OCI-LY7 (cell line): ENCODE results near the gene SMARCC1. TPM values are rescaled to one million over a fixed set of nuclear protein-coding genes. Genes with fewer than 3 reads are reported as not detected.
"Not testable (repeated sequence)": the region's sequence is repeated elsewhere in the genome, so short reads cannot be mapped to it uniquely, and the experiment has no call there.

Experiments
- BruUV-seq: library from RNA; stranded (reverse); fragments of 400-500 nt; replicated peaks from 2 replicates; lab custom pipeline; 2021; lab: Mats Ljungman, UMichigan
- CTCF ChIA-PET: fragments of 300-600 bp; sonication (Branson Sonifier 250); formaldehyde crosslinking; loops from one replicate; lab custom pipeline; 2022; ENCODE audit warnings: antibody characterized with exemption; ENCODE audit not compliant: unreplicated experiment; lab: Charles Lee
- POLR2A ChIA-PET: fragments of 300-600 bp; sonication (Branson Sonifier 250); formaldehyde crosslinking; loops from one replicate; lab custom pipeline; 2022; ENCODE audit warnings: antibody characterized with exemption; lab: Charles Lee
- DNase-seq: peaks from one replicate; pipeline ENCODE4 v3.0.0-alpha.2; 2015; ENCODE audit warnings: low spot score
- H2AFZ ChIP-seq: fragments of 200-600 bp; sonication (generic), shearing (Covaris generic); 2 replicates; pipeline ENCODE4 v1.6.1; 2014; ENCODE audit warnings: mild to moderate bottlenecking, antibody characterized with exemption, low read length, moderate library complexity
- H3K27ac ChIP-seq: fragments of 200-600 bp; sonication (generic); 2 replicates; pipeline ENCODE4 v1.5.1; 2014; ENCODE audit warnings: mixed run types, low read depth, mild to moderate bottlenecking, moderate library complexity, low read length, inconsistent platforms; ENCODE audit not compliant: poor library complexity, severe bottlenecking
- H3K36me3 ChIP-seq: fragments of 200-600 bp; sonication (generic); 2 replicates; pipeline ENCODE4 v1.6.1; 2014; ENCODE audit warnings: mild to moderate bottlenecking, antibody characterized with exemption, low read length, moderate library complexity, mixed read lengths; ENCODE audit not compliant: insufficient read depth
- H3K4me1 ChIP-seq: fragments of 200-600 bp; sonication (generic); 2 replicates; pipeline ENCODE4 v1.5.1; 2014; ENCODE audit warnings: mild to moderate bottlenecking, low read length; ENCODE audit not compliant: insufficient read depth, poor library complexity, severe bottlenecking
- H3K4me2 ChIP-seq: fragments of 200-600 bp; sonication (generic); 2 replicates; pipeline ENCODE4 v1.6.1; 2014; ENCODE audit warnings: mild to moderate bottlenecking, low read length
- H3K4me3 ChIP-seq: fragments of 200-600 bp; sonication (generic); 2 replicates; pipeline ENCODE4 v1.5.1; 2014; ENCODE audit warnings: mild to moderate bottlenecking, low read depth, low read length; ENCODE audit not compliant: poor library complexity, severe bottlenecking
- H3K79me2 ChIP-seq: fragments of 200-600 bp; sonication (generic); 2 replicates; pipeline ENCODE4 v1.6.1; 2016; ENCODE audit warnings: low read depth, mild to moderate bottlenecking, low read length, moderate library complexity, mixed read lengths; ENCODE audit not compliant: insufficient read depth
- H3K9me2 ChIP-seq: fragments of 200-600 bp; sonication (generic); 2 replicates; pipeline ENCODE4 v1.6.1; 2016; ENCODE audit warnings: mild to moderate bottlenecking, low read length, mixed read lengths; ENCODE audit not compliant: insufficient read depth
- H3K9me3 ChIP-seq: fragments of 200-600 bp; sonication (generic); 2 replicates; pipeline ENCODE4 v1.6.1; 2014; ENCODE audit warnings: mild to moderate bottlenecking, mixed run types, low read length, mixed read lengths
- H4K20me1 ChIP-seq: fragments of 200-600 bp; sonication (generic); 2 replicates; pipeline ENCODE4 v1.6.1; 2014; ENCODE audit warnings: mild to moderate bottlenecking, antibody characterized with exemption, low read length, moderate library complexity, mixed read lengths; ENCODE audit not compliant: insufficient read depth
- EZH2phosphoT487 ChIP-seq: fragments of 200-600 bp; sonication (generic); IDR thresholded peaks from 2 replicates; pipeline ENCODE4 v1.6.1; 2018; ENCODE audit warnings: low read depth, borderline replicate concordance, mild to moderate bottlenecking, mixed run types, antibody characterized with exemption, low read length, moderate library complexity, mixed read lengths
- intact Hi-C: fragments of 100-400 bp; cut with micrococcal nuclease; formaldehyde crosslinking; loops from one replicate; pipeline ENCODE4 v1.10.0; 2022; ENCODE audit not compliant: unreplicated experiment
- total RNA-seq, 2 experiments: library from RNA; depleted of rRNA in 1 of 2; stranded (reverse); fragments of >200 nt in 1 of 2; shearing (Covaris generic) in 1 of 2; gene quantifications; 2 replicates each; pipeline ENCODE4 v1.2.3, GENCODE V29; 2014 to 2022
- TF ChIP-seq, protein P1 (sequence below): fragments of 200-600 bp; sonication (generic); conservative IDR thresholded peaks from 2 replicates; pipeline ENCODE4 v1.5.1; 2014; ENCODE audit warnings: mild to moderate bottlenecking, antibody characterized with exemption, low read length, moderate library complexity, mixed read lengths

SMARCC1 gene
- total RNA-seq, 2 experiments from 2014 or later = 83.2 to 176 TPM

DNA sequence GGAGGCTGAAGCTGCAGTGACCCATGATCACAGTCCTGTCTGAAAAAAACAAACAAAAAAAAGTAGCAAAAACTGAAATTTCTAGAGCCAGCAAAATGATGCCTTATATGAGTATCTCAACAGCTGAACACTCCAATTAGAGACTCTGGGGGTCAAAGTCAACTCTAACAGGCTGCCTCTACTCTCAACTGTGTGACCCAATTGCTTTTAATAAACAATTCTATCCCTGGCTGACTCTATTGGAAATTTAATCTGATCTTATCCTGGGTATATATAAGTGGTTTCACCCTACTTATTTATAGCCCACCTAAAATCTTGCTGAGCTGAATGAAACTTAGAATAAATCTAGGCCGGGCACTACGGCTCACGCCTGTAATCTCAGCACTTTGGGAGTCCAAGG, 29.0 kb downstream of the SMARCC1 start:
- ChIA-PET POLR2A (interaction anchor here (0.6 to 1.2 kb wide), 2 partner anchors 10 to 38 kb away, joined by 3 to 4 read pairs; no protein-coding TSS in a partner anchor), CTCF (no interaction called here)
- Histone ChIP-seq H3K9me2 (no peaks in the 10 kb centered on the region), H3K36me3 (peaks cover 79% of the 10 kb centered on the region), H3K4me2 (no peak overlapping the region), H4K20me1 (peaks cover 5% of the 10 kb centered on the region; the same call in 1 of the 2 replicates), H3K4me1 (peaks cover 7% of the 10 kb centered on the region), H3K9me3 (no peaks in the 10 kb centered on the region), H2AFZ (no peak overlapping the region), H3K4me3 (no peak overlapping the region), H3K79me2 (peaks cover 94% of the 10 kb centered on the region), H3K27ac (no peak overlapping the region)
- no peak for DNase-seq
- intact Hi-C loops = no loop called here
- BruUV-seq = no TSS peak
- no peak for TF ChIP-seq EZH2phosphoT487
- TF ChIP-seq, protein P1, sequence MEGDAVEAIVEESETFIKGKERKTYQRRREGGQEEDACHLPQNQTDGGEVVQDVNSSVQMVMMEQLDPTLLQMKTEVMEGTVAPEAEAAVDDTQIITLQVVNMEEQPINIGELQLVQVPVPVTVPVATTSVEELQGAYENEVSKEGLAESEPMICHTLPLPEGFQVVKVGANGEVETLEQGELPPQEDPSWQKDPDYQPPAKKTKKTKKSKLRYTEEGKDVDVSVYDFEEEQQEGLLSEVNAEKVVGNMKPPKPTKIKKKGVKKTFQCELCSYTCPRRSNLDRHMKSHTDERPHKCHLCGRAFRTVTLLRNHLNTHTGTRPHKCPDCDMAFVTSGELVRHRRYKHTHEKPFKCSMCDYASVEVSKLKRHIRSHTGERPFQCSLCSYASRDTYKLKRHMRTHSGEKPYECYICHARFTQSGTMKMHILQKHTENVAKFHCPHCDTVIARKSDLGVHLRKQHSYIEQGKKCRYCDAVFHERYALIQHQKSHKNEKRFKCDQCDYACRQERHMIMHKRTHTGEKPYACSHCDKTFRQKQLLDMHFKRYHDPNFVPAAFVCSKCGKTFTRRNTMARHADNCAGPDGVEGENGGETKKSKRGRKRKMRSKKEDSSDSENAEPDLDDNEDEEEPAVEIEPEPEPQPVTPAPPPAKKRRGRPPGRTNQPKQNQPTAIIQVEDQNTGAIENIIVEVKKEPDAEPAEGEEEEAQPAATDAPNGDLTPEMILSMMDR = no peak

DNA sequence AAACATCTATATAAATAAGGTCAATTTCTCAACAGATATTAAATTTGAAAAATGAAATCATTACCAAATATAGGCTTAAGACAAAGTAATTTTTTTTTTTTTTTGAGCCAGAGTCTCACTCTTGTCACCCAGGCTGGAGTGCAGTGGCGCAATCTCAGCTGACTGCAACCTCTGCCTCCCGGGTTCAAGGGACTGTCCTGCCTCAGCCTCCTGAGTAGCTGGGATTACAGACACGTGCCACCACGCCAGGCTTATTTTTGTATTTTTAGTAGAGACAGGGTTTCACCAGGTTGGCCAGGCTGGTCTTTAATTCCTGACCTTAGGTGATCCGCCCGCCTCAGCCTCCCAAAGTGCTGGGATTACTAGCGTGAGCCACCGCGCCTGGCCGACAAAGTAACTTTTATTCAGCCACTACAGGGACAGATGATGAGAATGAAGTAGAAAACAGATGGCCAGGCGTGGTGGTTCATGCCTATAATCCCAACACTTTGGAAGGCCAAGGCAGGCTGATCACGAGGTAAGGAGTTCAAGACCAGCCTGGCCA, 30.8 kb downstream of the SMARCC1 start:
- H4K20me1 ChIP-seq, H3K4me1 ChIP-seq, intact Hi-C loops, H3K9me3 ChIP-seq, H3K27ac ChIP-seq, H3K4me3 ChIP-seq, H2AFZ ChIP-seq, CTCF ChIA-PET, DNase-seq, BruUV-seq, H3K9me2 ChIP-seq, H3K4me2 ChIP-seq: not testable (repeated sequence)
- Histone ChIP-seq H3K36me3 (peaks cover 72% of the 10 kb centered on the region), H3K79me2 (peaks cover 94% of the 10 kb centered on the region)
- POLR2A ChIA-PET = interaction anchor here (0.6 kb wide), 1 partner anchor 89 kb away, joined by 3 read pairs; no protein-coding TSS in a partner anchor

DNA sequence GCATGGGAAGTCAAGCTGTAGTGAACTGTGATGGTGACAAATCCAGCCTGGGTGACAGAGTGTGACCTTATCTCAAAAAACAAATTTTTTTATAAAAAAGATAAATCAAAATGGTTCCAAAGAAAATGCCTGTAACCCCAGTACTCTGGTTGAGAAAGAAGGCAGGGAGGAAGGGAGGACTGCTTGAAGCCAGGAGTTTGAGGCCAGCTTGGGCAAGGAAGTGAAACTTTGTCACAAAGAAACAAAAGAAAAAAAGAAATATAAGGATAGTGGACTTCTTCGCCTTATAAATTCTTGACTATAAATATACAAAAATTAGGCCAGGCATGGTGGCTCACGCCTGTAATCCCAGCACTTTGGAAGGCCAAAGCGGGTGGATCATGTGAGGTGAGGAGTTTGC, 34.1 kb downstream of the SMARCC1 start:
- TF ChIP-seq, protein P1 = no peak
- no peak for TF ChIP-seq EZH2phosphoT487
- Histone ChIP-seq H3K9me3 (no peaks in the 10 kb centered on the region), H2AFZ (no peak overlapping the region), H4K20me1 (peaks cover 3% of the 10 kb centered on the region; the same call in 1 of the 2 replicates), H3K9me2 (no peaks in the 10 kb centered on the region), H3K79me2 (peaks cover 97% of the 10 kb centered on the region), H3K27ac (no peak overlapping the region), H3K36me3 (peaks cover 82% of the 10 kb centered on the region), H3K4me2 (no peak overlapping the region), H3K4me1 (peaks cover 5% of the 10 kb centered on the region), H3K4me3 (no peak overlapping the region)
- ChIA-PET CTCF (no interaction called here), POLR2A (interaction anchor here (1.1 kb wide), 1 partner anchor 11 kb away, joined by 4 read pairs; no protein-coding TSS in a partner anchor)
- no TSS peak for BruUV-seq
- intact Hi-C loops = no loop called here
- DNase-seq = no peak
